ENCODE measurements around the gene C1orf21.

The C1orf21 gene

GRCh38 chr1:184412472-184412871 is 25.6 kb downstream of the C1orf21 start:
- TF ChIP-seq GATA1 (IDR thresholded peaks at IDR 0.05; ENCODE audit: low read depth, low read length) (no peak), POLR2A (IDR thresholded peaks at IDR 0.05; ENCODE audit: low read length) (no peak)
- no peak for DNase-seq

GRCh38 chr1:184416481-184416880 is 29.7 kb downstream of the C1orf21 start:
- no peak for TF ChIP-seq GATA1 (IDR thresholded peaks at IDR 0.05; ENCODE audit: low read depth, low read length)
- DNase-seq = no peak

- TF ChIP-seq POLR2A (IDR thresholded peaks at IDR 0.05; ENCODE audit: low read length) (no peak), GATA1 (IDR thresholded peaks at IDR 0.05; ENCODE audit: low read depth, low read length) (no peak)
- DNase-seq = no peak
Measured at GRCh38 chr1:184416946-184417345, 30.1 kb downstream of the C1orf21 start.

GRCh38 chr1:184417916-184418315 is 31.1 kb downstream of the C1orf21 start:
- DNase-seq = no peak
- TF ChIP-seq POLR2A (IDR thresholded peaks at IDR 0.05; ENCODE audit: low read length) (no peak), GATA1 (IDR thresholded peaks at IDR 0.05; ENCODE audit: low read depth, low read length) (no peak)

- no peak for DNase-seq
- TF ChIP-seq GATA1 (IDR thresholded peaks at IDR 0.05; ENCODE audit: low read depth, low read length) = no peak
- no peak for TF ChIP-seq POLR2A (IDR thresholded peaks at IDR 0.05; ENCODE audit: low read length)
Measured at GRCh38 chr1:184418652-184419349, 32.0 kb downstream of the C1orf21 start.

GRCh38 chr1:184419350-184420161 is 32.7 kb downstream of the C1orf21 start:
- TF ChIP-seq GATA1 (IDR thresholded peaks at IDR 0.05; ENCODE audit: low read depth, low read length) (no peak), POLR2A (IDR thresholded peaks at IDR 0.05; ENCODE audit: low read length) (no peak)
- DNase-seq = no peak

- TF ChIP-seq GATA1 (IDR thresholded peaks at IDR 0.05; ENCODE audit: low read depth, low read length) = no peak
- no peak for TF ChIP-seq POLR2A (IDR thresholded peaks at IDR 0.05; ENCODE audit: low read length)
- no peak for DNase-seq
Measured at GRCh38 chr1:184422490-184423233, 35.8 kb downstream of the C1orf21 start.

GRCh38 chr1:184423649-184424048 is 36.8 kb downstream of the C1orf21 start:
- TF ChIP-seq GATA1 (IDR thresholded peaks at IDR 0.05; ENCODE audit: low read depth, low read length) (no peak), POLR2A (IDR thresholded peaks at IDR 0.05; ENCODE audit: low read length) (no peak)
- no peak for DNase-seq

GRCh38 chr1:184424157-184424556 is 37.3 kb downstream of the C1orf21 start:
- DNase-seq = no peak
- no peak for TF ChIP-seq GATA1 (IDR thresholded peaks at IDR 0.05; ENCODE audit: low read depth, low read length)
- no peak for TF ChIP-seq POLR2A (IDR thresholded peaks at IDR 0.05; ENCODE audit: low read length)

GRCh38 chr1:184424945-184425344 is 38.1 kb downstream of the C1orf21 start:
- DNase-seq = peak; percentile 19 to 28
- no peak for TF ChIP-seq POLR2A (IDR thresholded peaks at IDR 0.05; ENCODE audit: low read length)
- no peak for TF ChIP-seq GATA1 (IDR thresholded peaks at IDR 0.05; ENCODE audit: low read depth, low read length)

GRCh38 chr1:184425449-184426277 is 38.8 kb downstream of the C1orf21 start:
- DNase-seq = peak in 1 of 2 experiments; percentile 3
- TF ChIP-seq POLR2A (IDR thresholded peaks at IDR 0.05; ENCODE audit: low read length) (no peak), GATA1 (IDR thresholded peaks at IDR 0.05; ENCODE audit: low read depth, low read length) (no peak)

GRCh38 chr1:184426278-184426674 is 39.4 kb downstream of the C1orf21 start:
- DNase-seq = no peak

GRCh38 chr1:184427722-184428121 is 40.9 kb downstream of the C1orf21 start:
- TF ChIP-seq POLR2A (IDR thresholded peaks at IDR 0.05; ENCODE audit: low read length) = no peak
- TF ChIP-seq GATA1 (IDR thresholded peaks at IDR 0.05; ENCODE audit: low read depth, low read length) = no peak

More at GRCh38 chr1:184426278-184426674, 39.4 kb downstream of the C1orf21 start:
- no peak for TF ChIP-seq POLR2A (IDR thresholded peaks at IDR 0.05; ENCODE audit: low read length)
- no peak for TF ChIP-seq GATA1 (IDR thresholded peaks at IDR 0.05; ENCODE audit: low read depth, low read length)

More at GRCh38 chr1:184427722-184428121, 40.9 kb downstream of the C1orf21 start:
- no peak for DNase-seq
